ENCODE results near the gene ZNF335.

DNA sequence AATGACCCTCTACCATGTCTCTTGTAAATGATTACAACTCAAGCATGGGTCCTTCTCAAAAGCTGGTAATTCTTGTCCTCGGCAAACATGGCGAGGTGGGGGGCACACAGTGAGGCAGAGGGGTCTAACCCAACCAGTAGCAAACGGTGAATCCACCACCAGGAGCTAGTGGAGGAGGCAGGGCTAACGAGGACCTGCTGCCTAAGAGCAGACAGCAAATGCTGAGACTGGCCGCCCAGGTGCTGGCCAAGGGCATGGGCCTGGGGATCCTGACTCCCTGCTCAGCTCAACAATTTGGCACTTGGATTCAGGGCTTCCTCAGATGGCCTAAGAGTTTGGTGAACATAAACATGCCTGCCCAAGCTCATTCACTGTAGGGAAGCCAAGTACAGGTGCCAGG, 19.1 kb downstream of the ZNF335 start:
- no peak for TF ChIP-seq POLR2AphosphoS5 (IDR thresholded peaks at IDR 0.05)
- TF ChIP-seq, protein P1, sequence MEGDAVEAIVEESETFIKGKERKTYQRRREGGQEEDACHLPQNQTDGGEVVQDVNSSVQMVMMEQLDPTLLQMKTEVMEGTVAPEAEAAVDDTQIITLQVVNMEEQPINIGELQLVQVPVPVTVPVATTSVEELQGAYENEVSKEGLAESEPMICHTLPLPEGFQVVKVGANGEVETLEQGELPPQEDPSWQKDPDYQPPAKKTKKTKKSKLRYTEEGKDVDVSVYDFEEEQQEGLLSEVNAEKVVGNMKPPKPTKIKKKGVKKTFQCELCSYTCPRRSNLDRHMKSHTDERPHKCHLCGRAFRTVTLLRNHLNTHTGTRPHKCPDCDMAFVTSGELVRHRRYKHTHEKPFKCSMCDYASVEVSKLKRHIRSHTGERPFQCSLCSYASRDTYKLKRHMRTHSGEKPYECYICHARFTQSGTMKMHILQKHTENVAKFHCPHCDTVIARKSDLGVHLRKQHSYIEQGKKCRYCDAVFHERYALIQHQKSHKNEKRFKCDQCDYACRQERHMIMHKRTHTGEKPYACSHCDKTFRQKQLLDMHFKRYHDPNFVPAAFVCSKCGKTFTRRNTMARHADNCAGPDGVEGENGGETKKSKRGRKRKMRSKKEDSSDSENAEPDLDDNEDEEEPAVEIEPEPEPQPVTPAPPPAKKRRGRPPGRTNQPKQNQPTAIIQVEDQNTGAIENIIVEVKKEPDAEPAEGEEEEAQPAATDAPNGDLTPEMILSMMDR (IDR thresholded peaks at IDR 0.05): no peak
- no peak for TF ChIP-seq POLR2A (IDR thresholded peaks at IDR 0.05)

Data from breast epithelium (tissue), 3 donors.